Prostate gland (tissue), 2 donors: ENCODE data around the gene TP53BP1. TPM values are rescaled to one million over a fixed set of nuclear protein-coding genes. Genes with fewer than 3 reads are reported as not detected.
"Not testable (repeated sequence)": the region's sequence is repeated elsewhere in the genome, so short reads cannot be mapped to it uniquely, and the experiment has no call there.

ENCODE experiments used
- DNase-seq: peaks from one replicate; pipeline ENCODE4 v3.0.0-alpha.2; 2019; ENCODE audit warnings: low spot score
- H3K27ac ChIP-seq, 2 donors: fragments of 200-600 bp; sonication (generic); 2 replicates each; pipeline ENCODE4 v1.5.1; 2017 to 2019
- H3K27me3 ChIP-seq: fragments of 200-600 bp; sonication (generic); replicated peaks from 2 replicates; pipeline ENCODE4 v1.5.1; 2019; ENCODE audit not compliant: insufficient read depth
- H3K36me3 ChIP-seq, 2 donors: fragments of 200-600 bp; sonication (generic); 1 replicate in 1 of 2; 2 replicates in 1 of 2; pipeline versions ENCODE4 v1.5.1 to v1.8.1; 2017 to 2019
- H3K4me1 ChIP-seq: fragments of 200-600 bp; sonication (generic); replicated peaks from 2 replicates; pipeline ENCODE4 v1.5.1; 2019
- H3K4me3 ChIP-seq, 2 donors: fragments of 200-600 bp; sonication (generic); 2 replicates each; pipeline ENCODE4 v1.5.1; 2017 to 2019
- H3K9me3 ChIP-seq: fragments of 200-600 bp; sonication (generic); 2 replicates; pipeline ENCODE4 v1.5.1; 2017
- CTCF ChIP-seq, 4 experiments: fragments of 200-600 bp in 2 of 4; fragments of 450-650 bp in 2 of 4; sonication (generic) in 2 of 4; IDR thresholded peaks; 1 replicate in 3 of 4; 2 replicates in 1 of 4; pipeline ENCODE4 v1.5.1; 2016 to 2019; ENCODE audit warnings: antibody characterized with exemption in 4 of 4, mild to moderate bottlenecking in 2 of 4, moderate library complexity in 2 of 4
- POLR2A ChIP-seq: fragments of 450-650 bp; IDR thresholded peaks from one replicate; pipeline ENCODE4 v1.6.1; 2016; ENCODE audit warnings: antibody characterized with exemption, mild to moderate bottlenecking
- POLR2AphosphoS5 ChIP-seq: sonication (generic); formaldehyde crosslinking; IDR thresholded peaks from one replicate; pipeline ENCODE4 v1.6.1; 2017; ENCODE audit warnings: antibody characterized with exemption
- WGBS: methylation state at CpG from one replicate; pipeline ENCODE4 v1.1.5; 2018; 5-methylcytosine and 5-hydroxymethylcytosine counted together
- intact Hi-C: fragments of 100-400 bp; cut with DNase I; formaldehyde crosslinking; loops from one replicate; pipeline ENCODE4 v1.14.2; 2022
- total RNA-seq, 2 donors: library from RNA; depleted of rRNA; stranded (reverse); fragments of >200 nt; gene quantifications; one replicate each; pipeline ENCODE4 v1.1.0, GENCODE V29; 2016

Gene TP53BP1
- total RNA-seq, 2 donors from 2014 or later, result 36.3 to 73.6 TPM

- Histone ChIP-seq H3K36me3 (peaks cover 0 to 9% of the 10 kb centered on the region in 2 donors), H3K27me3 (no peaks in the 10 kb centered on the region), H3K9me3 (no peaks in the 10 kb centered on the region), H3K4me1 (no peaks in the 10 kb centered on the region), H3K4me3 (no peak overlapping the region), H3K27ac (no peak overlapping the region)
- TF ChIP-seq POLR2AphosphoS5 (no peak), POLR2A (no peak), CTCF (IDR thresholded peaks at IDR 0.05) (no peak)
- no peak for DNase-seq
- intact Hi-C loops, result no loop called here
- WGBS, result 52% methylated on average over 2 of the region's 2 CpGs
Observed at GRCh38 chr15:43406189-43406588, 86.8 kb downstream of the TP53BP1 start.

GRCh38 chr15:43404130-43404529 is 88.8 kb downstream of the TP53BP1 start:
- Histone ChIP-seq H3K27ac (no peak overlapping the region), H3K27me3 (no peaks in the 10 kb centered on the region), H3K36me3 (peaks cover 0 to 9% of the 10 kb centered on the region in 2 donors), H3K4me3 (no peak overlapping the region), H3K4me1 (no peaks in the 10 kb centered on the region), H3K9me3 (no peaks in the 10 kb centered on the region)
- no peak for TF ChIP-seq POLR2A
- no peak for TF ChIP-seq CTCF (IDR thresholded peaks at IDR 0.05)
- no peak for TF ChIP-seq POLR2AphosphoS5
- 78% methylated on average over 5 of the region's 5 CpGs for WGBS
- intact Hi-C loops, result no loop called here
- no peak for DNase-seq

GRCh38 chr15:43403616-43404015 is 89.3 kb downstream of the TP53BP1 start:
- Histone ChIP-seq H3K27ac (no peak overlapping the region), H3K27me3 (no peaks in the 10 kb centered on the region), H3K9me3 (no peaks in the 10 kb centered on the region), H3K4me3 (no peak overlapping the region), H3K4me1 (no peaks in the 10 kb centered on the region), H3K36me3 (peaks cover 0 to 9% of the 10 kb centered on the region in 2 donors)
- intact Hi-C loops, result no loop called here
- DNase-seq, result no peak
- 74% methylated on average over 8 of the region's 8 CpGs for WGBS
- TF ChIP-seq CTCF (IDR thresholded peaks at IDR 0.05), result no peak
- no peak for TF ChIP-seq POLR2A
- TF ChIP-seq POLR2AphosphoS5, result no peak

- no peak overlapping the region for H3K4me3 ChIP-seq
- no peak for DNase-seq
- TF ChIP-seq POLR2A, result no peak
- TF ChIP-seq CTCF (IDR thresholded peaks at IDR 0.05), result no peak
- no peak for TF ChIP-seq POLR2AphosphoS5
- H3K27ac ChIP-seq, result no peak overlapping the region
- peaks cover 0 to 9% of the 10 kb centered on the region in 2 donors for H3K36me3 ChIP-seq
- WGBS, result 88% methylated on average over 3 of the region's 3 CpGs
- intact Hi-C loops, result no loop called here
- H3K27me3 ChIP-seq, result no peaks in the 10 kb centered on the region
- no peaks in the 10 kb centered on the region for H3K9me3 ChIP-seq
- no peaks in the 10 kb centered on the region for H3K4me1 ChIP-seq
Observed at GRCh38 chr15:43402255-43402654, 90.7 kb downstream of the TP53BP1 start.

- not testable (repeated sequence) for H3K4me1 ChIP-seq, H3K9me3 ChIP-seq, H3K27ac ChIP-seq, H3K36me3 ChIP-seq, H3K4me3 ChIP-seq, DNase-seq, H3K27me3 ChIP-seq
- intact Hi-C loops, result loop anchor here (5.0 kb wide), 1 partner anchor 71 kb away; no protein-coding TSS in a partner anchor
- over 99% methylated on average over 6 of the region's 6 CpGs for WGBS
Observed at GRCh38 chr15:43393592-43393991, 99.4 kb downstream of the TP53BP1 start.
